Vagina (tissue), 2 donors: ENCODE results near the gene SPART. TPM values are rescaled to one million over a fixed set of nuclear protein-coding genes. Genes with fewer than 3 reads are reported as not detected.

Experiments used
- DNase-seq, 2 donors: peaks; one replicate each; pipeline ENCODE4 v3.0.0-alpha.2; 2017; ENCODE audit errors: extremely low spot score in 2 of 2
- H3K27ac ChIP-seq: fragments of 200-600 bp; sonication (generic); one replicate; pipeline ENCODE4 v1.5.1; 2019
- H3K27me3 ChIP-seq: fragments of 200-600 bp; sonication (generic); one replicate; pipeline ENCODE4 v1.5.1; 2019
- H3K36me3 ChIP-seq, 2 donors: fragments of 200-600 bp; sonication (generic); one replicate each; pipeline ENCODE4 v1.5.1; 2017 to 2019
- H3K4me1 ChIP-seq: fragments of 200-600 bp; sonication (generic); one replicate; pipeline ENCODE4 v1.5.1; 2019
- H3K4me3 ChIP-seq, 2 donors: fragments of 200-600 bp; sonication (generic); 1 replicate in 1 of 2; 2 replicates in 1 of 2; pipeline ENCODE4 v1.5.1; 2016 to 2019
- H3K9me3 ChIP-seq: fragments of 200-600 bp; sonication (generic); one replicate; pipeline ENCODE4 v1.5.1; 2019
- CTCF ChIP-seq, 3 experiments: fragments of 450-650 bp in 2 of 3; fragments of 200-600 bp in 1 of 3; sonication (generic) in 1 of 3; IDR thresholded peaks; one replicate each; pipeline ENCODE4 v1.5.1; 2017 to 2019; ENCODE audit warnings: antibody characterized with exemption in 3 of 3, mild to moderate bottlenecking in 2 of 3, moderate library complexity in 2 of 3
- POLR2A ChIP-seq, 2 donors: fragments of 450-650 bp; IDR thresholded peaks; one replicate each; pipeline ENCODE4 v1.6.1; 2017; ENCODE audit warnings: antibody characterized with exemption in 2 of 2, mild to moderate bottlenecking in 2 of 2, moderate library complexity in 2 of 2
- POLR2AphosphoS5 ChIP-seq, 2 donors: sonication (generic); formaldehyde crosslinking; IDR thresholded peaks; one replicate each; pipeline ENCODE4 v1.9.0; 2017; ENCODE audit warnings: antibody characterized with exemption in 2 of 2, mild to moderate bottlenecking in 2 of 2, low read depth in 1 of 2; ENCODE audit not compliant: insufficient read depth in 1 of 2
- intact Hi-C: fragments of 100-400 bp; cut with DNase I; formaldehyde crosslinking; loops from one replicate; pipeline ENCODE4 v1.15.1; 2023
- total RNA-seq: library from RNA; depleted of rRNA; stranded (reverse); fragments of >200 nt; gene quantifications from one replicate; pipeline ENCODE4 v1.2.3, GENCODE V29; 2016

SPART gene
- 63.8 TPM for total RNA-seq

- DNase-seq = peak in 1 of 2 donors; percentile 96
- peak in 1 of 2 donors; percentile 71 for TF ChIP-seq POLR2A (IDR thresholded peaks at IDR 0.05)
- peak; percentile 57 to 98 (median 95) for TF ChIP-seq CTCF (IDR thresholded peaks at IDR 0.05)
- TF ChIP-seq POLR2AphosphoS5 (IDR thresholded peaks at IDR 0.05; ENCODE audit: insufficient read depth in 1 of 2, low read depth in 1 of 2) = peak; percentile 87 to 95
- peak within 1 kb of the TSS; percentile 66 to 74 for H3K4me3 ChIP-seq
- no peaks in the 10 kb centered on the region for H3K9me3 ChIP-seq
- intact Hi-C loops = loop anchor here (10.0 kb wide), 1 partner anchor 52 kb away; the partner anchor contains the start of gene CCDC169
- H3K27ac ChIP-seq = peak within 1 kb of the TSS; percentile 98
- H3K36me3 ChIP-seq = no peaks in the 10 kb centered on the region
- no peaks in the 10 kb centered on the region for H3K27me3 ChIP-seq
- peaks cover 30% of the 10 kb centered on the region for H3K4me1 ChIP-seq
Observed at GRCh38 chr13:36346222-36347083, at the start of gene SPART. Gene SPART, minus strand, starts transcription at chr13:36346394. Its CDS starts 10,564 bp downstream, at chr13:36335830.

GRCh38 chr13:36395280-36395679 lies 49.1 kb upstream of the SPART start:
- Histone ChIP-seq H3K9me3 (no peaks in the 10 kb centered on the region), H3K27me3 (no peaks in the 10 kb centered on the region), H3K4me3 (no peak overlapping the region), H3K36me3 (no peaks in the 10 kb centered on the region), H3K27ac (no peak overlapping the region), H3K4me1 (no peaks in the 10 kb centered on the region)
- TF ChIP-seq CTCF (IDR thresholded peaks at IDR 0.05) = peak in 1 of 3 experiments; percentile 53
- no peak for TF ChIP-seq POLR2A (IDR thresholded peaks at IDR 0.05)
- DNase-seq = no peak
- intact Hi-C loops = loop anchor here (10.0 kb wide), 1 partner anchor 110 kb away; no protein-coding TSS in a partner anchor

- H3K36me3 ChIP-seq = no peaks in the 10 kb centered on the region
- DNase-seq = no peak
- no peaks in the 10 kb centered on the region for H3K4me1 ChIP-seq
- intact Hi-C loops = no loop called here
- no peak overlapping the region for H3K27ac ChIP-seq
- no peaks in the 10 kb centered on the region for H3K9me3 ChIP-seq
- H3K4me3 ChIP-seq = no peak overlapping the region
- TF ChIP-seq POLR2A (IDR thresholded peaks at IDR 0.05) (no peak), POLR2AphosphoS5 (IDR thresholded peaks at IDR 0.05; ENCODE audit: insufficient read depth in 1 of 2, low read depth in 1 of 2) (no peak), CTCF (IDR thresholded peaks at IDR 0.05) (no peak)
- no peaks in the 10 kb centered on the region for H3K27me3 ChIP-seq
Observed at GRCh38 chr13:36385489-36385888, 39.3 kb upstream of the SPART start.

- no peaks in the 10 kb centered on the region for H3K9me3 ChIP-seq
- H3K4me1 ChIP-seq = no peaks in the 10 kb centered on the region
- H3K4me3 ChIP-seq = no peak overlapping the region
- TF ChIP-seq POLR2A (IDR thresholded peaks at IDR 0.05) (no peak), POLR2AphosphoS5 (IDR thresholded peaks at IDR 0.05; ENCODE audit: insufficient read depth in 1 of 2, low read depth in 1 of 2) (no peak), CTCF (IDR thresholded peaks at IDR 0.05) (no peak)
- H3K36me3 ChIP-seq = no peaks in the 10 kb centered on the region
- H3K27ac ChIP-seq = no peak overlapping the region
- no peaks in the 10 kb centered on the region for H3K27me3 ChIP-seq
- intact Hi-C loops = no loop called here
- DNase-seq = no peak
Observed at GRCh38 chr13:36382030-36382429, 35.8 kb upstream of the SPART start.
